ENCODE measurements around the gene B4GALT7.

DNA sequence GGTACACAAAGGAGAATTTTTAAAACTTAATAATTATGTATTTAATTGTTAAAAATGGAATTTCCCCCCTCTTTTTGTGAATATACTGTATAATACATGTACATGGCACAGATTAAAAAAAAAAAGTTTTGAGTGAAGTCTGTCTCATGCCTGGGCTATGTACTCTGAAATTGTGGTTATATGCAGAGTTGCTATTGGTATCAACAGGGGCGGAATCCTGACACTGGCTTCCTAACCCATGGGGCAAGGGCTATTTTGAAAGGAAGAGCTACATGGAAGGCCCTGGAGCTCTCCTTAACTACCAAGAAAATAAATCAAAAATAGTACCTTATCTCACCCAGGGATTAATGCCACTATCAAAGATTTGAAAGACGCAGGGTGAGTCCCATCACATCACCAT, 44.7 kb upstream of the B4GALT7 start:
- TF ChIP-seq CTCF (IDR thresholded peaks at IDR 0.05; ENCODE audit: insufficient read depth, low read length) = no peak
- TF ChIP-seq POLR2AphosphoS5 (IDR thresholded peaks at IDR 0.05; ENCODE audit: low read depth) = no peak
